ENCODE data around the gene NEUROG1. TPM values are rescaled to one million over a fixed set of nuclear protein-coding genes. Genes with fewer than 3 reads are reported as not detected.
"Not testable (repeated sequence)": the region's sequence is repeated elsewhere in the genome, so short reads cannot be mapped to it uniquely, and the experiment has no call there.

Gene NEUROG1
- total and polyA plus RNA-seq, 12 donors = not detected

DNA sequence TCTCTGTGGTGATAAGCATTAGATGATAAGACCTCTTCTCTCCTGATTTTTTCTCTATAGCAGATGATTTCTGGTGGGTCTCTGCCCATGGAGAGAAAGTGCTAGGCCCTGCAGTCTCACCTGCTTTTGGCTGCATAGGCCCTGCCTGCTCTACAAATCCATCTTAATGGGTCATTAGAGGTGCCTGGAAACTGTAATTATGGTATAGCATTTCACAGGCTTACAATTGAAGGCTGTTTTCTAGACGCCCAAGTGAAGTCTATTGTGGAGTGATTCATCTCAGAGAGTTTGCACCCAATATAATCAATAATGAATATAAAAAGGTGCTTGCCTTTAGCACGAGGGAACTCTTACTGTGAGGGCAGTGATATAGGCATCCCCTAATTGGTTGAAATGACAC, 33.8 kb downstream of the NEUROG1 start:
- DNase-seq (no peak), ATAC-seq (no peak)
- H3K36me3 ChIP-seq = no peaks in the 10 kb centered on the region
- WGBS, 2 donors = 70 to 71% methylated on average over 2 of the region's 2 CpGs
- H3K9me3 ChIP-seq = no peaks in the 10 kb centered on the region
- peaks cover 0 to 83% (median 59%) of the 10 kb centered on the region in 7 donors for H3K27me3 ChIP-seq
- TF ChIP-seq, protein P1, sequence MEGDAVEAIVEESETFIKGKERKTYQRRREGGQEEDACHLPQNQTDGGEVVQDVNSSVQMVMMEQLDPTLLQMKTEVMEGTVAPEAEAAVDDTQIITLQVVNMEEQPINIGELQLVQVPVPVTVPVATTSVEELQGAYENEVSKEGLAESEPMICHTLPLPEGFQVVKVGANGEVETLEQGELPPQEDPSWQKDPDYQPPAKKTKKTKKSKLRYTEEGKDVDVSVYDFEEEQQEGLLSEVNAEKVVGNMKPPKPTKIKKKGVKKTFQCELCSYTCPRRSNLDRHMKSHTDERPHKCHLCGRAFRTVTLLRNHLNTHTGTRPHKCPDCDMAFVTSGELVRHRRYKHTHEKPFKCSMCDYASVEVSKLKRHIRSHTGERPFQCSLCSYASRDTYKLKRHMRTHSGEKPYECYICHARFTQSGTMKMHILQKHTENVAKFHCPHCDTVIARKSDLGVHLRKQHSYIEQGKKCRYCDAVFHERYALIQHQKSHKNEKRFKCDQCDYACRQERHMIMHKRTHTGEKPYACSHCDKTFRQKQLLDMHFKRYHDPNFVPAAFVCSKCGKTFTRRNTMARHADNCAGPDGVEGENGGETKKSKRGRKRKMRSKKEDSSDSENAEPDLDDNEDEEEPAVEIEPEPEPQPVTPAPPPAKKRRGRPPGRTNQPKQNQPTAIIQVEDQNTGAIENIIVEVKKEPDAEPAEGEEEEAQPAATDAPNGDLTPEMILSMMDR (IDR thresholded peaks at IDR 0.05) = no peak
- no peaks in the 10 kb centered on the region for H3K4me1 ChIP-seq
- no peak overlapping the region for H3K4me3 ChIP-seq
- H3K27ac ChIP-seq = no peak overlapping the region
- intact Hi-C loops (cut with DNase I) = no loop called here

DNA sequence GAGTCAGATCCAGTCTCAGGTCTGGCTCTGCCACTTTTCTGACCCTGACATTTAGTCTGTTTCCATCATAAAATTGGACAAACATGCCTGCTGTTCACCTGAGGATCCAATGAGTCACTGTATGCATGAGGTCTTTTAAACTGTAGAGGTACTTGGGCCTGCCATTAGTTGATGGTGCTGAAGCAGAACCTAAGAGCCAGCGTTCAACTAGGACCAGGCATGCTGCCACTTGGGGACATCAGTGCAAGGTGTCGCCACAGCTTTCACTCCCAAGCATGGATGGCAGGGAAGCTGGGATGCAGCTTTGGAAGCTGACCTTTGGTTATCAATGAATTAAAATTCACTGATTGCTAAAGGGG, 37.1 kb downstream of the NEUROG1 start:
- 69 to 73% methylated on average over 2 of the region's 2 CpGs for WGBS, 2 donors
- no peak overlapping the region for H3K27ac ChIP-seq
- H3K27me3 ChIP-seq = peaks cover 0 to 66% (median 51%) of the 10 kb centered on the region in 7 donors
- intact Hi-C loops (cut with DNase I) = no loop called here
- H3K4me3 ChIP-seq = no peak overlapping the region
- H3K9me3 ChIP-seq = no peaks in the 10 kb centered on the region
- H3K4me1 ChIP-seq = peaks cover 0 to 4% (median 0%) of the 10 kb centered on the region in 9 donors
- H3K36me3 ChIP-seq = no peaks in the 10 kb centered on the region
- TF ChIP-seq, protein P1 (IDR thresholded peaks at IDR 0.05) = no peak
- DNase-seq (no peak), ATAC-seq (no peak)

DNA sequence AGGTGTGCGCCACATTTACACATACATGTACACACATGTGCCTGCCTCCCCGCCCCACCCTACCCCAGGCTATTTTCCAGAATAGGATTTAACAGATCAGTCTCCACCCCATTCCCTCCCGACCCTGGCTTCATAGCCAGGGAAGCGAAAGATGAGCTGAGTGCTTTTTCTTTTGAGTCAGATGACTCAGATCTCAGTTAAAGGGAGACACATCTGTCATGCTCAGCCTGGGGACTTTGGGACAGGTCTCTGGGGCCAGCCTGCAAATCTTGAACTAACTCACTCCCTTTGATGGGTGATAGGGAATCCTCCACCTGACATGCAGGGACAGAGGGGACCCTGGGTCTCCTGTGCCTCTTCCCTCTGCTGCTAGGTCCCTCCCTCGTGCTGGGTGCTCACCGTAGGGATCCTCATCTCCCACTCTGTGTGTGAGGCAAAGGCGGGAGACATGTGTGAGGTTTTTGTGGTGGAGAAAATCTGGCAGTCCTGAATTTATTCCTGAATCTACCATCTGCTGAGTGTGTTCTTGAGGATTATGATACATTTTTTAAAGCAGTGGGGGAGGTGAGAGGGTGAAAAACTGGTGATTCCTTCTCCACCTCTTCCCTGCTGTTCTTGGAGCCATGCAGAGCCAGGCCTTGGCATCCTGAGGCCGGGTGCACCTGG, 37.7 kb downstream of the NEUROG1 start:
- H3K9me3 ChIP-seq = no peaks in the 10 kb centered on the region
- intact Hi-C loops (cut with DNase I) = no loop called here
- H3K27me3 ChIP-seq = peaks cover 0 to 66% (median 52%) of the 10 kb centered on the region in 7 donors
- ATAC-seq = no peak
- TF ChIP-seq, protein P1 (IDR thresholded peaks at IDR 0.05) = no peak
- H3K4me3 ChIP-seq = no peak overlapping the region
- DNase-seq = no peak
- no peak overlapping the region for H3K27ac ChIP-seq
- 70 to 72% methylated on average over 8 of the region's 8 CpGs for WGBS, 2 donors
- H3K36me3 ChIP-seq = no peaks in the 10 kb centered on the region
- H3K4me1 ChIP-seq = peaks cover 0 to 7% (median 0%) of the 10 kb centered on the region in 9 donors

DNA sequence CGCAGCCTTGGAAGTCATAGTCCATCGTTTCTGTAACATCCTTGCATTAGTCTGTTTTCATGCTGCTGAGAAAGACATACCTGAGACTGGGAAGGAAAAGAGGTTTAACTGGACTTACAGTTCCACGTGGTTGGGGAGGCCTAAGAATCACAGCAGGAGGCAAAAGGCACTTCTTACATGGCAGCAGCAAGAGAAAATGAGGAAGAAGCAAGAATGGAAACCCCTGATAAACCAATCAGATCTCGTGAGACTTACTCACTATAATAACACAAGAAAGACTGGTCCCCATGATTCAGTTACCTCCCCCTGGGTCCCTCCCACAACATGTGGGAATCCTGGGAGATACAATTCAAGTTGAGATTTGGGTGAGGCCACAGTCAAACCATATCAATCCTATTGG, 40.2 kb downstream of the NEUROG1 start:
- H3K4me3 ChIP-seq; DNase-seq; intact Hi-C loops (cut with DNase I); ATAC-seq; H3K9me3 ChIP-seq; H3K27ac ChIP-seq; H3K36me3 ChIP-seq: not testable (repeated sequence)
- peaks cover 0 to 17% (median 1%) of the 10 kb centered on the region in 9 donors for H3K4me1 ChIP-seq
- peaks cover 10 to 77% (median 65%) of the 10 kb centered on the region in 7 donors for H3K27me3 ChIP-seq
- 66 to 76% methylated on average over 4 of the region's 4 CpGs for WGBS, 2 donors

DNA sequence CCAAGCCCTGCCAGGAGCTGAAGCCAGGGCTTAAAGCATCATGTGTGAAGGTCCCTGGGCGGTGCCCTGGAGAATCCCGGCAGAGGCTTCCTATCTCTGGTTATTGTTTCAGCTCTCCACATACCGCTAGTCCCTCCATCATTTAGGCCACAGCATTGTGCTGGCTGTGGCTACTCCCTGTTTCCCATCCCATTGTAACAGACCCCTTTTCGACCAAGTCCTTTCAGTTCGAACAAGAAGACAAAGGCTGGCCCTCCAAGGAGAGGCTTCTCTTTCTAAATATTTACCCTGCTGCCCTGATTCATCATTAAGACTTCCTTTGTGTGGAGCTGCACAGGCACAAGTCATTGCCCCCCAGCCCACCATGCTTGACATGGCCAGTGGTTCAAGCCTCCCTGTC, 41.6 kb downstream of the NEUROG1 start:
- Histone ChIP-seq H3K36me3 (no peaks in the 10 kb centered on the region), H3K4me3 (no peak overlapping the region), H3K27me3 (peaks cover 16 to 80% (median 73%) of the 10 kb centered on the region in 7 donors), H3K4me1 (peaks cover 2 to 30% (median 15%) of the 10 kb centered on the region in 9 donors), H3K27ac (no peak overlapping the region), H3K9me3 (no peaks in the 10 kb centered on the region)
- ATAC-seq (no peak), DNase-seq (no peak)
- WGBS, 2 donors = 82 to 84% methylated on average over 5 of the region's 5 CpGs
- TF ChIP-seq, protein P1 (IDR thresholded peaks at IDR 0.05) = no peak
- intact Hi-C loops (cut with DNase I) = no loop called here

Measured in heart right ventricle (tissue), 16 donors.